K562 (cell line): Measurements from ENCODE around the gene SHF. TPM values are rescaled to one million over a fixed set of nuclear protein-coding genes. Genes with fewer than 3 reads are reported as not detected.

Source experiments
- BDP1 ChIP-seq: IDR thresholded peaks from 3 replicates; pipeline ENCODE4 v1.6.1; 2011; ENCODE audit not compliant: insufficient read length, insufficient read depth
- CTCFL ChIP-seq: IDR thresholded peaks from 2 replicates; pipeline ENCODE4 v1.6.1; 2011; ENCODE audit warnings: borderline replicate concordance, low read depth, mild to moderate bottlenecking, moderate library complexity, low read length; ENCODE audit not compliant: insufficient read depth, poor library complexity, severe bottlenecking
- E2F4 ChIP-seq: sonication (generic); formaldehyde crosslinking; IDR thresholded peaks from 2 replicates; pipeline ENCODE4 v1.8.0; 2022; ENCODE audit warnings: mild to moderate bottlenecking, low read depth, missing genetic modification reagents
- FOXO4 ChIP-seq: fragments of 450-650 bp; formaldehyde crosslinking; IDR thresholded peaks from 2 replicates; pipeline ENCODE4 v1.4.0; 2020; ENCODE audit warnings: mild to moderate bottlenecking, moderate library complexity
- HDAC6 ChIP-seq: IDR thresholded peaks from 2 replicates; pipeline ENCODE4 v1.6.1; 2012; ENCODE audit warnings: low read depth, mild to moderate bottlenecking, control low read depth, inconsistent platforms, low read length, moderate library complexity
- HINFP ChIP-seq: fragments of 450-650 bp; conservative IDR thresholded peaks from 2 replicates; pipeline ENCODE4 v1.6.1; 2016; ENCODE audit warnings: missing genetic modification characterization, low read depth, mild to moderate bottlenecking, control low read depth, missing compliant biosample characterization
- HOXB6 ChIP-seq: fragments of 250-450 bp; sonication (Bioruptor Pico); IDR thresholded peaks from 2 replicates; pipeline ENCODE4 v1.5.1; 2022; ENCODE audit warnings: mild to moderate bottlenecking, borderline replicate concordance
- KAT7 ChIP-seq: sonication (generic); formaldehyde crosslinking; IDR thresholded peaks from 2 replicates; pipeline ENCODE4 v1.8.0; 2022; ENCODE audit warnings: missing genetic modification reagents, mild to moderate bottlenecking, borderline replicate concordance
- NCOA2 ChIP-seq, 2 experiments: fragments of 450-650 bp; IDR thresholded peaks; 2 replicates each; pipeline ENCODE4 v1.6.1; 2018; ENCODE audit warnings: mild to moderate bottlenecking in 2 of 2, moderate library complexity in 1 of 2; ENCODE audit not compliant: partially characterized antibody in 2 of 2
- NONO ChIP-seq, 2 experiments: fragments of 200-400 bp in 1 of 2; fragments of 450-650 bp in 1 of 2; formaldehyde crosslinking in 1 of 2; IDR thresholded peaks; 2 replicates each; pipeline ENCODE4 v1.6.1; 2017; ENCODE audit warnings: low read depth in 2 of 2, mild to moderate bottlenecking in 2 of 2, moderate library complexity in 2 of 2, low read length in 1 of 2
- NR3C1 ChIP-seq: sonication (generic); formaldehyde crosslinking; IDR thresholded peaks from 2 replicates; pipeline ENCODE4 v1.8.1; 2022; ENCODE audit warnings: missing genetic modification reagents
- RBM14 ChIP-seq: fragments of 200-400 bp; formaldehyde crosslinking; IDR thresholded peaks from 2 replicates; pipeline ENCODE4 v1.6.1; 2018; ENCODE audit warnings: low read depth, mild to moderate bottlenecking, low read length, moderate library complexity, borderline replicate concordance; ENCODE audit not compliant: insufficient read depth
- SOX6 ChIP-seq: fragments of 450-650 bp; IDR thresholded peaks from 2 replicates; pipeline ENCODE4 v1.6.1; 2014; ENCODE audit warnings: mild to moderate bottlenecking
- ZFX ChIP-seq: sonication (generic); formaldehyde crosslinking; IDR thresholded peaks from 2 replicates; pipeline ENCODE4 v1.8.0; 2022; ENCODE audit warnings: mild to moderate bottlenecking, missing genetic modification reagents, moderate library complexity
- ZNF431 ChIP-seq: sonication (generic); formaldehyde crosslinking; IDR thresholded peaks from 2 replicates; pipeline ENCODE4 v1.8.0; 2022; ENCODE audit warnings: mild to moderate bottlenecking, missing genetic modification reagents
- ZNF445 ChIP-seq: fragments of 250-450 bp; sonication (Bioruptor Pico); IDR thresholded peaks from 2 replicates; pipeline ENCODE4 v1.4.0; 2020; ENCODE audit warnings: low read depth, mild to moderate bottlenecking, moderate library complexity
- ZNF655 ChIP-seq: fragments of 250-450 bp; sonication (Bioruptor Pico); IDR thresholded peaks from 2 replicates; pipeline ENCODE4 v1.5.0; 2021
- ZNF696 ChIP-seq: fragments of 250-450 bp; sonication (Bioruptor Pico); conservative IDR thresholded peaks from 2 replicates; pipeline ENCODE4 v1.4.0; 2020; ENCODE audit warnings: mild to moderate bottlenecking, moderate library complexity
- ZNF717 ChIP-seq: fragments of 250-450 bp; sonication (Bioruptor Pico); IDR thresholded peaks from 2 replicates; pipeline ENCODE4 v1.5.0; 2021
- polyA plus RNA-seq, 8 experiments: library from polyadenylated mRNA; depleted of rRNA in 4 of 8; stranded (reverse) in 5 of 8; unstranded in 3 of 8; fragments of >200 nt; fragmentation: Nextera tagmentation in 2 of 8; fragmentation: Illumina TruSeq in 1 of 8; extraction: Ambion mirVana in 2 of 8; extraction: Trizol in 1 of 8; gene quantifications; 2 replicates each; pipeline versions ENCODE4 v1.2.1 to v1.2.3, GENCODE V29; 2011 to 2014; ENCODE audit warnings: inconsistent platforms in 1 of 8, missing spikeins in 1 of 8
- total RNA-seq, 7 experiments: library from RNA; depleted of rRNA in 6 of 7; stranded (reverse); fragments of >200 nt in 6 of 7; fragmentation: Illumina TruSeq in 2 of 7; extraction: Trizol in 2 of 7; gene quantifications; 2 replicates each; pipeline versions ENCODE4 v1.2.1 to v1.2.3, GENCODE V29; 2011 to 2021; ENCODE audit warnings: low replicate concordance in 1 of 7

SHF gene
- total and polyA plus RNA-seq, 9 of the 15 experiments (the other 6 are each of a cell fraction or from before 2014, with no cell fraction given) = 0.51 to 2.2 (median 0.85) TPM; not detected in 2

GRCh38 chr15:45198337-45199135 is 10.8 kb upstream of the SHF start (continued):
- peak; percentile 99 for TF ChIP-seq CTCFL
- TF ChIP-seq ZNF717 = no peak
- TF ChIP-seq ZNF696 (CRISPR knock-in tag) = no peak
- no peak for TF ChIP-seq NR3C1 (CRISPR knock-in tag)
- TF ChIP-seq BDP1 = peak; percentile 94
- TF ChIP-seq KAT7 (CRISPR knock-in tag) = peak; percentile 61; the same call in 1 of the 2 replicates
- peak; percentile 78; the same call in 1 of the 2 replicates for TF ChIP-seq HDAC6
- no peak for TF ChIP-seq FOXO4 (CRISPR knock-in tag)
- peak; percentile 79 for TF ChIP-seq SOX6
- TF ChIP-seq ZFX (CRISPR knock-in tag) = peak; percentile 76
- no peak for TF ChIP-seq NONO (IDR thresholded peaks at IDR 0.05; ENCODE audit: low read depth in 2 of 2, low read length in 1 of 2)
- TF ChIP-seq NCOA2 (IDR thresholded peaks at IDR 0.05; ENCODE audit: partially characterized antibody in 2 of 2) = peak in 1 of 2 experiments; percentile 80
- no peak for TF ChIP-seq HOXB6 (CRISPR knock-in tag)
- TF ChIP-seq ZNF431 = peak; percentile 39; the same call in 1 of the 2 replicates
- TF ChIP-seq RBM14 = no peak
- TF ChIP-seq ZNF655 (CRISPR knock-in tag) = no peak
- no peak for TF ChIP-seq E2F4 (CRISPR knock-in tag)
- TF ChIP-seq ZNF445 = no peak
- TF ChIP-seq HINFP (tag) = no peak
